HCT116 (cell line): ENCODE data around the gene LMO2. TPM values are rescaled to one million over a fixed set of nuclear protein-coding genes. Genes with fewer than 3 reads are reported as not detected.

Source experiments
- ATAC-seq: fragments of 200-7000 bp; cut with Tn5 transposase; 2 replicates; pipeline ENCODE4 v1.9.1; 2020; ENCODE audit warnings: mild to moderate bottlenecking, moderate library complexity
- BruUV-seq: library from RNA; stranded (reverse); fragments of 400-500 nt; replicated peaks from 2 replicates; lab custom pipeline; 2021; lab: Mats Ljungman, UMichigan
- CTCF ChIA-PET: fragments of 300-600 bp; sonication (Branson Sonifier 250); formaldehyde crosslinking; loops from one replicate; lab custom pipeline; 2021; ENCODE audit warnings: antibody characterized with exemption; lab: Charles Lee
- POLR2A ChIA-PET: fragments of 300-600, 350-600 bp; sonication (Branson Sonifier 250); formaldehyde crosslinking; loops from one replicate; lab custom pipeline; 2021; ENCODE audit warnings: antibody characterized with exemption; lab: Charles Lee
- RAD21 ChIA-PET, 2 experiments: fragments of 300-600 bp; sonication (Branson Sonifier 250); formaldehyde crosslinking; loops; one replicate each; lab custom pipeline; 2023; ENCODE audit warnings: low total read pairs in 2 of 2; ENCODE audit not compliant: uncharacterized antibody in 2 of 2, unreplicated experiment in 2 of 2, low non-redundant PET in 1 of 2; lab: Charles Lee
- DNase-seq: peaks from one replicate; pipeline ENCODE4 v3.0.0-alpha.2; 2010; ENCODE audit warnings: low read depth, low spot score
- H2AFZ ChIP-seq: fragments of 200-600 bp; shearing (Covaris generic), sonication (generic); 2 replicates; pipeline ENCODE4 v1.6.1; 2017; ENCODE audit warnings: low read depth, mixed run types, mixed read lengths, antibody characterized with exemption, low read length; ENCODE audit not compliant: poor library complexity, severe bottlenecking
- H3K27ac ChIP-seq: 2 replicates; pipeline ENCODE4 v1.5.1; 2012; ENCODE audit warnings: low read depth, low read length
- H3K27me3 ChIP-seq: fragments of 200-600 bp; sonication (generic); 2 replicates; pipeline ENCODE4 v1.6.1; 2016; ENCODE audit warnings: mixed run types, low read length, mixed read lengths; ENCODE audit not compliant: insufficient read depth
- H3K36me3 ChIP-seq, 2 experiments: fragments of 200-500 bp in 1 of 2; fragments of 200-600 bp in 1 of 2; sonication (Bioruptor generic) in 1 of 2; sonication (generic) in 1 of 2; 2 replicates each; pipeline versions ENCODE4 v1.5.1 to v1.6.1; 2014 to 2016; ENCODE audit warnings: low read length in 2 of 2, inconsistent platforms in 1 of 2, mixed read lengths in 1 of 2, mixed run types in 1 of 2; ENCODE audit not compliant: insufficient read depth in 2 of 2, control insufficient read depth in 1 of 2
- H3K4me1 ChIP-seq, 2 experiments: fragments of 200-600 bp in 1 of 2; sonication (generic) in 1 of 2; 2 replicates each; pipeline versions ENCODE4 v1.5.1 to v1.6.1; 2012 to 2017; ENCODE audit warnings: low read length in 2 of 2, inconsistent platforms in 1 of 2, mild to moderate bottlenecking in 1 of 2, mixed read lengths in 1 of 2, mixed run types in 1 of 2, moderate library complexity in 1 of 2; ENCODE audit not compliant: insufficient read depth in 2 of 2, control insufficient read depth in 1 of 2
- H3K4me2 ChIP-seq: fragments of 200-600 bp; sonication (generic); 2 replicates; pipeline ENCODE4 v1.6.1; 2017; ENCODE audit warnings: mixed run types, low read length, mixed read lengths
- H3K4me3 ChIP-seq, 2 experiments: fragments of 200-600 bp in 1 of 2; sonication (generic) in 1 of 2; replicated peaks in 1 of 2; 2 replicates each; pipeline ENCODE4 v1.5.1; 2011 to 2016; ENCODE audit warnings: low read length in 2 of 2, control low read depth in 1 of 2, low read depth in 1 of 2, mild to moderate bottlenecking in 1 of 2, mixed read lengths in 1 of 2, mixed run types in 1 of 2
- H3K79me2 ChIP-seq: fragments of 200-600 bp; sonication (generic); 2 replicates; pipeline ENCODE4 v1.6.1; 2017; ENCODE audit warnings: mild to moderate bottlenecking, mixed run types, low read length, moderate library complexity, mixed read lengths; ENCODE audit not compliant: insufficient read depth
- H3K9ac ChIP-seq: fragments of 200-600 bp; sonication (generic); 2 replicates; pipeline ENCODE4 v1.6.1; 2016; ENCODE audit warnings: low read length, mixed read lengths
- H3K9me2 ChIP-seq: fragments of 200-600 bp; sonication (generic), shearing (Covaris generic); 2 replicates; pipeline ENCODE4 v1.6.1; 2017; ENCODE audit warnings: mixed run types, mild to moderate bottlenecking, moderate library complexity; ENCODE audit not compliant: insufficient read depth
- H3K9me3 ChIP-seq, 2 experiments: fragments of 200-500 bp in 1 of 2; fragments of 200-600 bp in 1 of 2; sonication (Bioruptor generic) in 1 of 2; sonication (generic) in 1 of 2; 2 replicates each; pipeline ENCODE4 v1.6.1; 2014 to 2017; ENCODE audit warnings: low read length in 2 of 2, mixed read lengths in 2 of 2, inconsistent platforms in 1 of 2, low read depth in 1 of 2, mild to moderate bottlenecking in 1 of 2, mixed run types in 1 of 2, moderate library complexity in 1 of 2; ENCODE audit not compliant: control insufficient read depth in 1 of 2, insufficient read depth in 1 of 2
- H4K20me1 ChIP-seq: fragments of 200-600 bp; sonication (generic), shearing (Covaris generic); 2 replicates; pipeline ENCODE4 v1.6.1; 2017; ENCODE audit warnings: mixed run types, mild to moderate bottlenecking, moderate library complexity; ENCODE audit not compliant: insufficient read depth
- CTCF ChIP-seq, 3 experiments: fragments of 200-600 bp in 1 of 3; sonication (generic) in 1 of 3; IDR thresholded peaks in 2 of 3; conservative IDR thresholded peaks in 1 of 3; 2 replicates each; pipeline ENCODE4 v1.5.1; 2012 to 2017; ENCODE audit warnings: low read depth in 2 of 3, low read length in 2 of 3, antibody characterized with exemption in 1 of 3, borderline replicate concordance in 1 of 3, control low read depth in 1 of 3, mild to moderate bottlenecking in 1 of 3, mixed read lengths in 1 of 3, mixed run types in 1 of 3, moderate library complexity in 1 of 3; ENCODE audit not compliant: insufficient read depth in 1 of 3
- EGR1 ChIP-seq: IDR thresholded peaks from 2 replicates; pipeline ENCODE4 v1.6.1; 2012; ENCODE audit warnings: low read depth
- ELF1 ChIP-seq: IDR thresholded peaks from 2 replicates; pipeline ENCODE4 v1.6.1; 2012; ENCODE audit warnings: low read depth, borderline replicate concordance
- EZH2phosphoT487 ChIP-seq: fragments of 200-600 bp; IDR thresholded peaks from 2 replicates; pipeline ENCODE4 v1.6.1; 2018; ENCODE audit warnings: antibody characterized with exemption, borderline replicate concordance
- FOSL1 ChIP-seq: IDR thresholded peaks from 2 replicates; pipeline ENCODE4 v1.6.1; 2012; ENCODE audit warnings: low read depth
- JUND ChIP-seq: IDR thresholded peaks from 2 replicates; pipeline ENCODE4 v1.6.1; 2012
- POLR2A ChIP-seq: IDR thresholded peaks from 2 replicates; pipeline ENCODE4 v1.7.0; 2011; ENCODE audit warnings: borderline replicate concordance; ENCODE audit not compliant: insufficient read depth, insufficient read length; ENCODE audit errors: extremely low read depth
- SRF ChIP-seq: IDR thresholded peaks from 2 replicates; pipeline ENCODE4 v1.6.1; 2012; ENCODE audit warnings: low read depth
- TCF7L2 ChIP-seq: IDR thresholded peaks from 2 replicates; pipeline ENCODE4 v1.7.0; 2011; ENCODE audit warnings: borderline replicate concordance, inconsistent platforms; ENCODE audit not compliant: insufficient read depth, insufficient read length; ENCODE audit errors: extremely low read depth
- ZBTB33 ChIP-seq: IDR thresholded peaks from 2 replicates; pipeline ENCODE4 v1.6.1; 2011; ENCODE audit warnings: mild to moderate bottlenecking, low read length, moderate library complexity; ENCODE audit not compliant: insufficient replicate concordance; ENCODE audit errors: extremely low read depth
- intact Hi-C: fragments of 100-400 bp; cut with micrococcal nuclease; formaldehyde crosslinking; loops from 2 replicates; pipeline ENCODE4 v1.10.0; 2022
- total RNA-seq: library from RNA; stranded (reverse); gene quantifications from one replicate; pipeline ENCODE4 v1.2.1, GENCODE V29; 2021; ENCODE audit not compliant: unreplicated experiment
- TF ChIP-seq, protein P1 (sequence below): IDR thresholded peaks from 2 replicates; pipeline ENCODE4 v1.6.1; 2012
- TF ChIP-seq, protein P2 (sequence below): IDR thresholded peaks from 2 replicates; pipeline ENCODE4 v1.6.1; 2012; ENCODE audit warnings: low read depth

Gene LMO2
- total RNA-seq, 1 experiment from 2014 or later, result 2.8 TPM

DNA sequence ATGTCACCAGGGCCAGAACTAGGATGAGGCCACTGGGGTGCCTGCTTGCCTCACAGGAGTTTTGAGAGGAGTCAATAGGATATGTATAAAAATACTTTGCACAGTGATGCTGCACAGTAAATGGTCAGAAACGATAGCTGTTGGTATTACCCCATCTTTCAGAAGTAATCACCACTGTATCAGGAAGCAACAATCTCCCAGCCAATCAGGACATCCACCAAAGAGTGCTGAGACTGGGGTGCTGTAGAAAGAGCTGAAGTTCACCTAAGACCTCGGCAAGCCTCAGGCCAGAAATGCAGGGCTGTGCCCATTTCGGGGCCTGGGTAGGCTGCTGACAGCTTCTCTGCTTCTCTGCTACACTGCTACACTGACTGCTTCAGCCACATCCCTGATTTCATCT, 17.4 kb downstream of the LMO2 start:
- peaks cover 2 to 4% of the 10 kb centered on the region in 2 experiments; a peak in 2 of 4 replicates for H3K4me1 ChIP-seq
- intact Hi-C loops, result no loop called here
- ChIA-PET POLR2A (no interaction called here), CTCF (no interaction called here), RAD21 (no interaction called here)
- H3K27ac ChIP-seq, result no peak overlapping the region
- TF ChIP-seq TCF7L2 (no peak), CTCF (IDR thresholded peaks at IDR 0.05 in 2 of 3, conservative IDR thresholded peaks at IDR 0.05 in 1 of 3; ENCODE audit: borderline replicate concordance in 1 of 3, insufficient read depth in 1 of 3, low read depth in 2 of 3, low read length in 2 of 3) (no peak), POLR2A (no peak), FOSL1 (no peak), ZBTB33 (no peak), EGR1 (no peak), ELF1 (no peak), EZH2phosphoT487 (no peak), JUND (no peak), SRF (no peak)
- TF ChIP-seq, protein P1, sequence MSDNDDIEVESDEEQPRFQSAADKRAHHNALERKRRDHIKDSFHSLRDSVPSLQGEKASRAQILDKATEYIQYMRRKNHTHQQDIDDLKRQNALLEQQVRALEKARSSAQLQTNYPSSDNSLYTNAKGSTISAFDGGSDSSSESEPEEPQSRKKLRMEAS, result no peak
- TF ChIP-seq, protein P2, sequence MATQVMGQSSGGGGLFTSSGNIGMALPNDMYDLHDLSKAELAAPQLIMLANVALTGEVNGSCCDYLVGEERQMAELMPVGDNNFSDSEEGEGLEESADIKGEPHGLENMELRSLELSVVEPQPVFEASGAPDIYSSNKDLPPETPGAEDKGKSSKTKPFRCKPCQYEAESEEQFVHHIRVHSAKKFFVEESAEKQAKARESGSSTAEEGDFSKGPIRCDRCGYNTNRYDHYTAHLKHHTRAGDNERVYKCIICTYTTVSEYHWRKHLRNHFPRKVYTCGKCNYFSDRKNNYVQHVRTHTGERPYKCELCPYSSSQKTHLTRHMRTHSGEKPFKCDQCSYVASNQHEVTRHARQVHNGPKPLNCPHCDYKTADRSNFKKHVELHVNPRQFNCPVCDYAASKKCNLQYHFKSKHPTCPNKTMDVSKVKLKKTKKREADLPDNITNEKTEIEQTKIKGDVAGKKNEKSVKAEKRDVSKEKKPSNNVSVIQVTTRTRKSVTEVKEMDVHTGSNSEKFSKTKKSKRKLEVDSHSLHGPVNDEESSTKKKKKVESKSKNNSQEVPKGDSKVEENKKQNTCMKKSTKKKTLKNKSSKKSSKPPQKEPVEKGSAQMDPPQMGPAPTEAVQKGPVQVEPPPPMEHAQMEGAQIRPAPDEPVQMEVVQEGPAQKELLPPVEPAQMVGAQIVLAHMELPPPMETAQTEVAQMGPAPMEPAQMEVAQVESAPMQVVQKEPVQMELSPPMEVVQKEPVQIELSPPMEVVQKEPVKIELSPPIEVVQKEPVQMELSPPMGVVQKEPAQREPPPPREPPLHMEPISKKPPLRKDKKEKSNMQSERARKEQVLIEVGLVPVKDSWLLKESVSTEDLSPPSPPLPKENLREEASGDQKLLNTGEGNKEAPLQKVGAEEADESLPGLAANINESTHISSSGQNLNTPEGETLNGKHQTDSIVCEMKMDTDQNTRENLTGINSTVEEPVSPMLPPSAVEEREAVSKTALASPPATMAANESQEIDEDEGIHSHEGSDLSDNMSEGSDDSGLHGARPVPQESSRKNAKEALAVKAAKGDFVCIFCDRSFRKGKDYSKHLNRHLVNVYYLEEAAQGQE, result no peak
- no peak for DNase-seq
- H3K9ac ChIP-seq, result no peak overlapping the region
- BruUV-seq, result no TSS peak
- H3K79me2 ChIP-seq, result no peaks in the 10 kb centered on the region
- H3K9me3 ChIP-seq, result no peaks in the 10 kb centered on the region
- no peaks in the 10 kb centered on the region for H4K20me1 ChIP-seq
- H3K9me2 ChIP-seq, result no peaks in the 10 kb centered on the region
- H2AFZ ChIP-seq, result no peak overlapping the region
- no peak overlapping the region for H3K4me3 ChIP-seq
- no peaks in the 10 kb centered on the region for H3K27me3 ChIP-seq
- no peaks in the 10 kb centered on the region for H3K36me3 ChIP-seq
- ATAC-seq, result no peak
- H3K4me2 ChIP-seq, result no peak overlapping the region
